ENCODE data around the gene SUPT3H.

GRCh38 chr6:45265246-45265645 lies 112.5 kb downstream of the SUPT3H start:
- TF ChIP-seq POLR2AphosphoS5 (IDR thresholded peaks at IDR 0.05; ENCODE audit: borderline replicate concordance, low read depth, low read length), result no peak
- no peak for TF ChIP-seq EZH2 (IDR thresholded peaks at IDR 0.05)
- no peak for TF ChIP-seq FOXP2 (optimal IDR thresholded peaks at IDR 0.05; ENCODE audit: control extremely low read depth, extremely low read length, insufficient read depth)

Measured in SK-N-MC (cell line).